ENCODE results near the gene HCLS1.
"Not testable (repeated sequence)": the region's sequence is repeated elsewhere in the genome, so short reads cannot be mapped to it uniquely, and the experiment has no call there.

HCLS1 gene

GRCh38 chr3:121595765-121596406, 64.8 kb downstream of the HCLS1 start:
- no peak overlapping the region for H3K27ac ChIP-seq
- TF ChIP-seq ZFX (IDR thresholded peaks at IDR 0.05): no peak
- TF ChIP-seq, protein P1, sequence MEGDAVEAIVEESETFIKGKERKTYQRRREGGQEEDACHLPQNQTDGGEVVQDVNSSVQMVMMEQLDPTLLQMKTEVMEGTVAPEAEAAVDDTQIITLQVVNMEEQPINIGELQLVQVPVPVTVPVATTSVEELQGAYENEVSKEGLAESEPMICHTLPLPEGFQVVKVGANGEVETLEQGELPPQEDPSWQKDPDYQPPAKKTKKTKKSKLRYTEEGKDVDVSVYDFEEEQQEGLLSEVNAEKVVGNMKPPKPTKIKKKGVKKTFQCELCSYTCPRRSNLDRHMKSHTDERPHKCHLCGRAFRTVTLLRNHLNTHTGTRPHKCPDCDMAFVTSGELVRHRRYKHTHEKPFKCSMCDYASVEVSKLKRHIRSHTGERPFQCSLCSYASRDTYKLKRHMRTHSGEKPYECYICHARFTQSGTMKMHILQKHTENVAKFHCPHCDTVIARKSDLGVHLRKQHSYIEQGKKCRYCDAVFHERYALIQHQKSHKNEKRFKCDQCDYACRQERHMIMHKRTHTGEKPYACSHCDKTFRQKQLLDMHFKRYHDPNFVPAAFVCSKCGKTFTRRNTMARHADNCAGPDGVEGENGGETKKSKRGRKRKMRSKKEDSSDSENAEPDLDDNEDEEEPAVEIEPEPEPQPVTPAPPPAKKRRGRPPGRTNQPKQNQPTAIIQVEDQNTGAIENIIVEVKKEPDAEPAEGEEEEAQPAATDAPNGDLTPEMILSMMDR (conservative IDR thresholded peaks at IDR 0.05): no peak

- TF ChIP-seq, protein P1 (conservative IDR thresholded peaks at IDR 0.05): no peak
- TF ChIP-seq ZFX (IDR thresholded peaks at IDR 0.05): no peak
- H3K27ac ChIP-seq: no peak overlapping the region
Observed at GRCh38 chr3:121594850-121595249, 65.9 kb downstream of the HCLS1 start.

DNA sequence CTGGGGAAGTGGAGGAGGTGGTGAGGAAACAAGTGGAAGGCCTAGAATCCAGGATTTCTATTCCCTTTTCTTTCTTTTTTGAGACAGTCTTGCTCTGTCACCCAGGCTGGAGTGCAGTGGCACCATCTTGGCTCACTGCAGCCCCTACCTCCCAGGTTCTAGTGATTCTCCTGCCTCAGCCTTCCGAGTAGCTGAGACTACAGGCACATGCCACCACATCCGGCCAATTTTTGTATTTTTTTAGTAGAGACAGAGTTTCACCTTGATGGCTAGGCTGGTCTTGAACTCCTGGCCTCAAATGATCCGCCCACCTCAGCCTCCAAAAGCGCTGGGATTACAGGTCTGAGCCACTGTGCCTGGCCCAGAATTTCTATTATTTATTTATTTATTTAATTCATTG, 66.9 kb downstream of the HCLS1 start:
- not testable (repeated sequence) for H3K27ac ChIP-seq

- H3K27ac ChIP-seq: no peak within 1 kb of the TSS
- TF ChIP-seq, protein P1 (conservative IDR thresholded peaks at IDR 0.05): no peak
- TF ChIP-seq ZFX (IDR thresholded peaks at IDR 0.05): no peak
Observed at GRCh38 chr3:121592856-121593702, 67.6 kb downstream of the HCLS1 start, which contains the start of gene FBXO40. TSS of gene FBXO40 (plus strand) at chr3:121593379. CDS start at chr3:121620576, 27,197 bp downstream.

GRCh38 chr3:121584418-121584817, 76.3 kb downstream of the HCLS1 start:
- H3K27ac ChIP-seq: no peak overlapping the region
- no peak for TF ChIP-seq ZFX (IDR thresholded peaks at IDR 0.05)
- TF ChIP-seq, protein P1 (conservative IDR thresholded peaks at IDR 0.05): no peak

- TF ChIP-seq, protein P1 (conservative IDR thresholded peaks at IDR 0.05): no peak
- no peak for TF ChIP-seq ZFX (IDR thresholded peaks at IDR 0.05)
- H3K27ac ChIP-seq: no peak overlapping the region
Observed at GRCh38 chr3:121581691-121582090, 79.0 kb downstream of the HCLS1 start.

Measured in C4-2B (cell line).